ENCODE results near the gene KRT8.

DNA sequence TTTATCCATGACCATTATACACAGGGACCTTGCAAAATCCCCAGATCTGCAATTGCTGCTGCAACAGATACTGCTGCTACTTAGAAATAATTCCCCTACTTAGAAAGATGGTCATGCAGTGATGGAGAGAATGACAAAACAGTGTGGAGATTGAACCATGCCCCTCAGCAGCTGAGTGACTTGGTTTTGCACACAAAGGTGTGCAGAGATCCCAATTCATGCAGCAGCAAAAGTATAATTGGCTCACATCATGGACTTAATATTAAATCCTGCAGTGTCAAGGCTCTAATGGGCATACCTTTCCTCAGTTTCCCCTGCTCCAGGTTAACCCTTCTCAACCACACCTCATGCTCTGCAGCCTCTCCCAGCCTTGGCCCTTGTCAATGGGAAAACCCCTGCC lies 53.1 kb downstream of the KRT8 start:
- TF ChIP-seq, protein P1, sequence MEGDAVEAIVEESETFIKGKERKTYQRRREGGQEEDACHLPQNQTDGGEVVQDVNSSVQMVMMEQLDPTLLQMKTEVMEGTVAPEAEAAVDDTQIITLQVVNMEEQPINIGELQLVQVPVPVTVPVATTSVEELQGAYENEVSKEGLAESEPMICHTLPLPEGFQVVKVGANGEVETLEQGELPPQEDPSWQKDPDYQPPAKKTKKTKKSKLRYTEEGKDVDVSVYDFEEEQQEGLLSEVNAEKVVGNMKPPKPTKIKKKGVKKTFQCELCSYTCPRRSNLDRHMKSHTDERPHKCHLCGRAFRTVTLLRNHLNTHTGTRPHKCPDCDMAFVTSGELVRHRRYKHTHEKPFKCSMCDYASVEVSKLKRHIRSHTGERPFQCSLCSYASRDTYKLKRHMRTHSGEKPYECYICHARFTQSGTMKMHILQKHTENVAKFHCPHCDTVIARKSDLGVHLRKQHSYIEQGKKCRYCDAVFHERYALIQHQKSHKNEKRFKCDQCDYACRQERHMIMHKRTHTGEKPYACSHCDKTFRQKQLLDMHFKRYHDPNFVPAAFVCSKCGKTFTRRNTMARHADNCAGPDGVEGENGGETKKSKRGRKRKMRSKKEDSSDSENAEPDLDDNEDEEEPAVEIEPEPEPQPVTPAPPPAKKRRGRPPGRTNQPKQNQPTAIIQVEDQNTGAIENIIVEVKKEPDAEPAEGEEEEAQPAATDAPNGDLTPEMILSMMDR (CRISPR knock-in tag; IDR thresholded peaks at IDR 0.05), result no peak
- TF ChIP-seq, protein P2, sequence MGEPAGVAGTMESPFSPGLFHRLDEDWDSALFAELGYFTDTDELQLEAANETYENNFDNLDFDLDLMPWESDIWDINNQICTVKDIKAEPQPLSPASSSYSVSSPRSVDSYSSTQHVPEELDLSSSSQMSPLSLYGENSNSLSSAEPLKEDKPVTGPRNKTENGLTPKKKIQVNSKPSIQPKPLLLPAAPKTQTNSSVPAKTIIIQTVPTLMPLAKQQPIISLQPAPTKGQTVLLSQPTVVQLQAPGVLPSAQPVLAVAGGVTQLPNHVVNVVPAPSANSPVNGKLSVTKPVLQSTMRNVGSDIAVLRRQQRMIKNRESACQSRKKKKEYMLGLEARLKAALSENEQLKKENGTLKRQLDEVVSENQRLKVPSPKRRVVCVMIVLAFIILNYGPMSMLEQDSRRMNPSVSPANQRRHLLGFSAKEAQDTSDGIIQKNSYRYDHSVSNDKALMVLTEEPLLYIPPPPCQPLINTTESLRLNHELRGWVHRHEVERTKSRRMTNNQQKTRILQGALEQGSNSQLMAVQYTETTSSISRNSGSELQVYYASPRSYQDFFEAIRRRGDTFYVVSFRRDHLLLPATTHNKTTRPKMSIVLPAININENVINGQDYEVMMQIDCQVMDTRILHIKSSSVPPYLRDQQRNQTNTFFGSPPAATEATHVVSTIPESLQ (CRISPR knock-in tag; conservative IDR thresholded peaks at IDR 0.05), result no peak
- TF ChIP-seq BRD4 (CRISPR knock-in tag; IDR thresholded peaks at IDR 0.05) (no peak), ZNF720 (CRISPR knock-in tag; IDR thresholded peaks at IDR 0.05) (no peak), FOXA1 (IDR thresholded peaks at IDR 0.05) (no peak), FOXA1 (CRISPR knock-in tag; IDR thresholded peaks at IDR 0.05) (no peak), EP300 (IDR thresholded peaks at IDR 0.05; ENCODE audit: low read depth in 2 of 2, low read length in 2 of 2) (no peak), EP300 (CRISPR knock-in tag; IDR thresholded peaks at IDR 0.05; ENCODE audit: borderline replicate concordance) (no peak), IKZF1 (IDR thresholded peaks at IDR 0.05) (no peak), DNMT1 (CRISPR knock-in tag; IDR thresholded peaks at IDR 0.05) (no peak)
- TF ChIP-seq, protein P3, sequence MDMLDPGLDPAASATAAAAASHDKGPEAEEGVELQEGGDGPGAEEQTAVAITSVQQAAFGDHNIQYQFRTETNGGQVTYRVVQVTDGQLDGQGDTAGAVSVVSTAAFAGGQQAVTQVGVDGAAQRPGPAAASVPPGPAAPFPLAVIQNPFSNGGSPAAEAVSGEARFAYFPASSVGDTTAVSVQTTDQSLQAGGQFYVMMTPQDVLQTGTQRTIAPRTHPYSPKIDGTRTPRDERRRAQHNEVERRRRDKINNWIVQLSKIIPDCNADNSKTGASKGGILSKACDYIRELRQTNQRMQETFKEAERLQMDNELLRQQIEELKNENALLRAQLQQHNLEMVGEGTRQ (IDR thresholded peaks at IDR 0.05; ENCODE audit: low read depth, low read length), result no peak
- TF ChIP-seq, protein P3 (CRISPR knock-in tag; IDR thresholded peaks at IDR 0.05; ENCODE audit: borderline replicate concordance), result no peak
- TF ChIP-seq, protein P4, sequence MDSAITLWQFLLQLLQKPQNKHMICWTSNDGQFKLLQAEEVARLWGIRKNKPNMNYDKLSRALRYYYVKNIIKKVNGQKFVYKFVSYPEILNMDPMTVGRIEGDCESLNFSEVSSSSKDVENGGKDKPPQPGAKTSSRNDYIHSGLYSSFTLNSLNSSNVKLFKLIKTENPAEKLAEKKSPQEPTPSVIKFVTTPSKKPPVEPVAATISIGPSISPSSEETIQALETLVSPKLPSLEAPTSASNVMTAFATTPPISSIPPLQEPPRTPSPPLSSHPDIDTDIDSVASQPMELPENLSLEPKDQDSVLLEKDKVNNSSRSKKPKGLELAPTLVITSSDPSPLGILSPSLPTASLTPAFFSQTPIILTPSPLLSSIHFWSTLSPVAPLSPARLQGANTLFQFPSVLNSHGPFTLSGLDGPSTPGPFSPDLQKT (CRISPR knock-in tag; IDR thresholded peaks at IDR 0.05; ENCODE audit: borderline replicate concordance), result no peak
- TF ChIP-seq, protein P5, sequence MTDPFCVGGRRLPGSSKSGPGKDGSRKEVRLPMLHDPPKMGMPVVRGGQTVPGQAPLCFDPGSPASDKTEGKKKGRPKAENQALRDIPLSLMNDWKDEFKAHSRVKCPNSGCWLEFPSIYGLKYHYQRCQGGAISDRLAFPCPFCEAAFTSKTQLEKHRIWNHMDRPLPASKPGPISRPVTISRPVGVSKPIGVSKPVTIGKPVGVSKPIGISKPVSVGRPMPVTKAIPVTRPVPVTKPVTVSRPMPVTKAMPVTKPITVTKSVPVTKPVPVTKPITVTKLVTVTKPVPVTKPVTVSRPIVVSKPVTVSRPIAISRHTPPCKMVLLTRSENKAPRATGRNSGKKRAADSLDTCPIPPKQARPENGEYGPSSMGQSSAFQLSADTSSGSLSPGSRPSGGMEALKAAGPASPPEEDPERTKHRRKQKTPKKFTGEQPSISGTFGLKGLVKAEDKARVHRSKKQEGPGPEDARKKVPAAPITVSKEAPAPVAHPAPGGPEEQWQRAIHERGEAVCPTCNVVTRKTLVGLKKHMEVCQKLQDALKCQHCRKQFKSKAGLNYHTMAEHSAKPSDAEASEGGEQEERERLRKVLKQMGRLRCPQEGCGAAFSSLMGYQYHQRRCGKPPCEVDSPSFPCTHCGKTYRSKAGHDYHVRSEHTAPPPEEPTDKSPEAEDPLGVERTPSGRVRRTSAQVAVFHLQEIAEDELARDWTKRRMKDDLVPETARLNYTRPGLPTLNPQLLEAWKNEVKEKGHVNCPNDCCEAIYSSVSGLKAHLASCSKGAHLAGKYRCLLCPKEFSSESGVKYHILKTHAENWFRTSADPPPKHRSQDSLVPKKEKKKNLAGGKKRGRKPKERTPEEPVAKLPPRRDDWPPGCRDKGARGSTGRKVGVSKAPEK (CRISPR knock-in tag; IDR thresholded peaks at IDR 0.05; ENCODE audit: borderline replicate concordance), result no peak
